ENCODE data around the gene PCIF1.
"Not testable (repeated sequence)": the region's sequence is repeated elsewhere in the genome, so short reads cannot be mapped to it uniquely, and the experiment has no call there.

Gene PCIF1

GRCh38 chr20:45994761-45995493 lies 60.4 kb downstream of the PCIF1 start:
- no peak for DNase-seq (ENCODE audit: low spot score)

DNA sequence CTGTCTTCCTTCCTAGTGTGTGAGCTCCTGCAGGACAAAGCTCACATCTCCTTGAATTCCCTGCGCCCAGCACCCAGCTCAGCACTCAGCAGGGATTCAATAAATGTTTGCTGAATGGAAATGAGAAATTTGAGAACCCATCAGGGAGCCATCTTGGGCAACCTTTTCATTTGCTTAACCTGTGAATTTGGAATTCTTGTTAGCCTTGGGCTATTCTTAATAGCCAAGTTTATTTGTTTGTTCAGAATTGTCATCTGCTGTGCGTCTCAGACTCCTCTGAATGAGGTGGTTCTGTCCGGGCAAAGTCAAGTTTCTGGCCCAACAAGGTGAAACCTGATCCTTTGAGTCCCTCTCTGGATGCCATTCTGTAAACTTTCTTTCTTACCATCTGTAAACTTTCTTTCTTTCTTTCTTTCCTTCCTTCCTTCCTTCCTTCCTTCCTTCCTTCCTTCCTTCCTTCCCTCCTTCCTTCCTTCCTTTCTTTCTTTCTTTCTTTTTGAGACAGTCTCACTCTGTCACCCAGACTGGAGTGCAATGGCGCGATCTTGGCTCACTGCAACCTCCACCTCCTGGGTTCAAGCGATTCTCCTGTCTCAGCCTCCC lies 61.1 kb downstream of the PCIF1 start:
- not testable (repeated sequence) for DNase-seq (ENCODE audit: low spot score)

GRCh38 chr20:45997187-45997586 lies 62.7 kb downstream of the PCIF1 start:
- DNase-seq (ENCODE audit: low spot score) = no peak

Measured in ecto neural progenitor cell (in vitro differentiated cells).